GM10266 (cell line): Measurements from ENCODE around the gene KRTAP3-1.

Experiments used
- DNase-seq: peaks from one replicate; pipeline ENCODE4 v3.0.0; 2012; ENCODE audit errors: extremely low spot score
- TF ChIP-seq, protein P1 (sequence below): IDR thresholded peaks from 2 replicates; pipeline ENCODE4 v1.5.1; 2012; ENCODE audit warnings: mild to moderate bottlenecking, low read depth; ENCODE audit not compliant: control insufficient read depth, insufficient read depth; ENCODE audit errors: missing control alignments

The KRTAP3-1 gene

DNA sequence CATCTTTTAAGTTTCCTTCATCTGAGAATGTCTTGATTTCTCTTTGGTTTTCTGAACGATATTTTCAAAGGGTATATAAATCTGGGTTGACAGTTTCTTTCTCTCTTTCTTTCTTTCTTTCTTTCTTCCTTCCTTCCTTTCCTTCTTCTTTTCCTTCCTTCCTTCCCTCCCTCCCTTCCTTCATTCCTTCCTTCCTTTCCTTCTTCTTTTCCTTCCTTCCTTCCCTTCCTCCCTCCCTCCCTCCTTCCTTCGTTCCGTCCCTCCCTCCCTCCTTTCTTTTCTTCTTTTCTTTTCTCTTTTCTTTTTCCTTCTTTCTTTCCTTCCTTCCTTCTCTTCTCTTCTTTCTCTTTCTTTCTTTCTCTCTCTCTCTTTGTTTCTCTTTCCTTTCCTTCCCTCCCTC is 34.6 kb downstream of the KRTAP3-1 start:
- no peak for DNase-seq
- TF ChIP-seq, protein P1, sequence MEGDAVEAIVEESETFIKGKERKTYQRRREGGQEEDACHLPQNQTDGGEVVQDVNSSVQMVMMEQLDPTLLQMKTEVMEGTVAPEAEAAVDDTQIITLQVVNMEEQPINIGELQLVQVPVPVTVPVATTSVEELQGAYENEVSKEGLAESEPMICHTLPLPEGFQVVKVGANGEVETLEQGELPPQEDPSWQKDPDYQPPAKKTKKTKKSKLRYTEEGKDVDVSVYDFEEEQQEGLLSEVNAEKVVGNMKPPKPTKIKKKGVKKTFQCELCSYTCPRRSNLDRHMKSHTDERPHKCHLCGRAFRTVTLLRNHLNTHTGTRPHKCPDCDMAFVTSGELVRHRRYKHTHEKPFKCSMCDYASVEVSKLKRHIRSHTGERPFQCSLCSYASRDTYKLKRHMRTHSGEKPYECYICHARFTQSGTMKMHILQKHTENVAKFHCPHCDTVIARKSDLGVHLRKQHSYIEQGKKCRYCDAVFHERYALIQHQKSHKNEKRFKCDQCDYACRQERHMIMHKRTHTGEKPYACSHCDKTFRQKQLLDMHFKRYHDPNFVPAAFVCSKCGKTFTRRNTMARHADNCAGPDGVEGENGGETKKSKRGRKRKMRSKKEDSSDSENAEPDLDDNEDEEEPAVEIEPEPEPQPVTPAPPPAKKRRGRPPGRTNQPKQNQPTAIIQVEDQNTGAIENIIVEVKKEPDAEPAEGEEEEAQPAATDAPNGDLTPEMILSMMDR: no peak

DNA sequence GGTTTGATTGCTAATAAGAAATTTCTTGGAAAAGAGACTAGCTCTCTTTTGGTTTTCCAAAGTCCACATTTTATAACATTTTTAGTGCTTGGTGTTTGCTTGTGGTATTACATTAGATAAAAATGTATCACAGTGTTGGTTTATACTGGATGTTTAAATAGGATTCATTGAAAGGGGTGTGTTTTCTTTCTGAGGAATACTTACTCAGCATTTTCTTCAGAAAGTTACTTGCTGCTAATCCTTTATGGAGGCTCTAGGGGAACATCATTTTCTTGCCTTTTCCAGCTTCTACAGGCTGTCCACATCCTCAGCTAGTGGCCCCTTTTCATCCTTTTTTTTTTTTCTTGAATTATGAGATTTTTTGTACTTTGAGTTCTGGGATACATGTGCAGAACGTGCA is 41.3 kb downstream of the KRTAP3-1 start:
- DNase-seq: no peak
- TF ChIP-seq, protein P1: no peak

DNA sequence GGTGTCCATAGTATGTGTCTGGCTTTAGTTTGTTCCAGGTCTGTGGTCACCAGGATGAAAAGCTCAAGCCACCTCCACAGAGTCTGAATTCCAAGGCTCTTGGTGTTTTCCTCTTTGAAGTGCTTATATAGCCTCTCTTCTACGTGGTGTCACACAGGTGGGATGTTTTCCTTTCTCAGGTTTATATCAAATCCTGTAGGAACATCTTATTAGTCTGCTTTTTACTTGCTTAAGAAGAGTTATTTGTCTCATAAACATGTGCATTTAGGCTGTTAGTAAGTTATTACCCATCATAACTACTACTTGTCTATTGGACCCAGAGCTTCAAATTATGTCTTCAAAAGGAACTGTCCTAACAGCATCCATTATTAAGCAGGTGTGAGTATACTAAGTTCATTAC is 42.1 kb downstream of the KRTAP3-1 start, which contains the start of gene KRT39:
Gene KRT39 (minus strand): TSS at position 101 of the 400 bp plus-strand sequence. CDS start 92 bp downstream, at position 9.
- no peak for DNase-seq
- TF ChIP-seq, protein P1: no peak

DNA sequence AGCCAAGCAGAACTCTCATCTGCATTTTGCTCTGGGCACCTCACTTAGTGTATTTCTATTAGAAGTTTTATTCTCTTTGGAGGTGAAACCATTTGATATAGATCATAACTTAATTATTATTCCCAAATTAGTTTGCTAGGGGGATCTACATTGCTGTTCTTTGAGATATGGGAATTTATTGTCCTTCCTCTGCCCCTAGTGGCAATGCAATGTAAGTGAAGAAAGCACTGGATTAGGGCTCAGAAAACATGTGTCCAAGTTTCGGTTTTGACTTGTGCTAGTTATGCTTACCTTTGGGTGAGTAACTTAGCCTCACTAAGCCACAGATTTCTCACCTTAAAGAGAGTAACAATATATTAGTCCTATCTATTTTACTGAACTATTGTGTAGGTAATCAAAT is 45.1 kb downstream of the KRTAP3-1 start:
- DNase-seq: peak; percentile 25
- TF ChIP-seq, protein P1: peak; percentile 30

DNA sequence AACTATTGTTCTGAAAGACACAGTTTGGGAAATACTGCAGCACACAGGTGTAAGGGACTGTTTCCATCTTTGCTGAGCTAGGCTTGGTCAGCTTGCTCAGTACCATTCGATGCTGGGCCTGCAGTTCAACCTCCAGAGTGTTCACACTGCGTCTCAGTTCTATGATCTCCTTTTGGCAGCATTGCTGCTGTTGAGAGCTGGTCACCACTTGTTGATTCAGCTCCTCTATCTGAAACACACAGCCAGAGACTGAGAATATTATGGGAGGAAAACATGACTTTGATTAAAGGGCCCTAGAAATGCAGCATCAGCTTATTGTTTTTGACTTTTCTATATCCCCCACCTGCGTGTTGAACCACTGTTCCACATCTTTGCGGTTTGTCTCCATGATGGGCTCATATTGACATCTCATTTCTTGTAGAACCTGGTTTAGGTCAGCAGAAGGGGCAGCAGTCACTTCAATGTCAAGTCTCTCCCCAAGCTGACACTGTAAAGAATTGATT is 46.8 kb downstream of the KRTAP3-1 start:
- DNase-seq: no peak
- TF ChIP-seq, protein P1: no peak

DNA sequence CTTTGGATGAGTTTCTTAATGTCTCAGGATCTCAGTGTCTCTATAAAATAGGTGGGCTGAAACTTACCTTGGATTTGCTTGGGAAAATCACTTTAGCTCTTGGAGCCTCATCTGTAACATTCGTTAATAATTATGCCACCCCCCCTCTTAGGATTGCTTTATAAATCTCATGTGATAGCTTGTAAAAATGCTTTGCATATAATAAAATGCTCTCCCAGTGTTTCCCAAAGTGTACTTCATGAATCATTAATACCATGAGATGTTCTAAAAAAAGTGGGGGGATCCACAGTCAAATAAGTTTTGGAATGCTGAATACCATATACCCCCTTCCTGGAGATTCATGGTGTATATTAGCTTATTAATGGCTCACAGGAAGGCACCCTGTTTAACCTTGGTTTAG is 47.3 kb downstream of the KRTAP3-1 start:
- DNase-seq: no peak
- TF ChIP-seq, protein P1: no peak

DNA sequence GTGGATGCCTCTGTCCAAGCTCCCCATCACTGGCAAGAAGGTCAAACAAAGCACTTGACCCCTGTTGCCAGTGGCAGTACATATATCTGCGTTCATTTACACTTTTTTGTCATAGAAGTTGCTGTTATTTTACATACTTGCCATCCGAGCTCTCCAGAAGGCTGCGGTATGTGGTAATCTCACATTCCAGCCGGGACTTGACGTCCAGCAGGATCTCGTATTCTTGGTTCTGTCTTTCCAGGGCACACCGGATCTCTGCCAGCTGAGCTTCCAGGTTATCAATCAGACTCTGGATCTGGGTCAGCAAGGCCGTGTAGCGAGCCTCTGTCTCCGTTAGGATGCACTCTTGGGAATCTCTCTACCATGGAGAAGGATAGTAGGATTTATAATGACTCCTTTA is 48.8 kb downstream of the KRTAP3-1 start:
- no peak for DNase-seq
- TF ChIP-seq, protein P1: no peak
